ENCODE measurements around the gene GNPTG.

The GNPTG gene

DNA sequence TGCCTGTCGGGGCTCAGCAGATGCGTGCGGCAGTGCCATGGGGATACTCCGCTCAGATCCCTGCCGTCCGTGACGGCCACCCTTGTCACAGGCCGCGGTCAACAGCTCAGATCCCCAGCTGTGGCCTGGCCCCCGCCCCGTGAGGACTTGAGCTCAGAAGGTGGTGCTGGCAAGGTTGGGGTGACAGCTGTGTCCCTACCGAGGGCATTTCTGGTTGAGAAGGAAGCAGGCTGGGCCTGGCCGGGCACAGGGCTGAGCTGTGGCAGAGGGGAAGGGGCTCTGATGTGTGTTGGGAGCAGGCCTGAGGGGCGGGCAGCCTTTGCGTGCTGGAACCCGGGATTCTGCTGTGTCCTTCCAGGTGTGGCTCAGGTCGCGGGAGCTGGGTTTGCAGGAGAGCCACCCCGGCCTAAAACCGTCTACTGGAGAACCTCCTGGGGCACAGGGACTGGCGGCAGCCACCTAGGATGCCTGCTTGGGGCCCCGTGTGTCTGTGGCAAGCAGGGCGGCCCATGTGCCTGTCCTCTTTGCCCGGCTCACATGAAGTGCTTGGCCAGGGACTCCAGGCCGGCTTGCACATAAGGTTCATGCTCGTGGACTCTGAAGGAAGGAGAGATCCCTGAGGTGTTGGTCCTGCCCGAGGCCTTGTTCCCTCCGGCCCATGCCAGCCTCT, 37.2 kb upstream of the GNPTG start:
- H3K4me3 ChIP-seq (ENCODE audit: low read depth, low read length) = no peak overlapping the region
- H3K9me3 ChIP-seq (ENCODE audit: control insufficient read depth, low read length) = no peaks in the 10 kb centered on the region
- H2AFZ ChIP-seq = no peak overlapping the region
- TF ChIP-seq, protein P1, sequence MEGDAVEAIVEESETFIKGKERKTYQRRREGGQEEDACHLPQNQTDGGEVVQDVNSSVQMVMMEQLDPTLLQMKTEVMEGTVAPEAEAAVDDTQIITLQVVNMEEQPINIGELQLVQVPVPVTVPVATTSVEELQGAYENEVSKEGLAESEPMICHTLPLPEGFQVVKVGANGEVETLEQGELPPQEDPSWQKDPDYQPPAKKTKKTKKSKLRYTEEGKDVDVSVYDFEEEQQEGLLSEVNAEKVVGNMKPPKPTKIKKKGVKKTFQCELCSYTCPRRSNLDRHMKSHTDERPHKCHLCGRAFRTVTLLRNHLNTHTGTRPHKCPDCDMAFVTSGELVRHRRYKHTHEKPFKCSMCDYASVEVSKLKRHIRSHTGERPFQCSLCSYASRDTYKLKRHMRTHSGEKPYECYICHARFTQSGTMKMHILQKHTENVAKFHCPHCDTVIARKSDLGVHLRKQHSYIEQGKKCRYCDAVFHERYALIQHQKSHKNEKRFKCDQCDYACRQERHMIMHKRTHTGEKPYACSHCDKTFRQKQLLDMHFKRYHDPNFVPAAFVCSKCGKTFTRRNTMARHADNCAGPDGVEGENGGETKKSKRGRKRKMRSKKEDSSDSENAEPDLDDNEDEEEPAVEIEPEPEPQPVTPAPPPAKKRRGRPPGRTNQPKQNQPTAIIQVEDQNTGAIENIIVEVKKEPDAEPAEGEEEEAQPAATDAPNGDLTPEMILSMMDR (IDR thresholded peaks at IDR 0.05) = no peak
- peaks cover 16% of the 10 kb centered on the region for H3K4me1 ChIP-seq
- no peak overlapping the region for H3K4me2 ChIP-seq (ENCODE audit: low read length)
- no peaks in the 10 kb centered on the region for H3K36me3 ChIP-seq (ENCODE audit: control insufficient read depth, insufficient read depth, low read length)
- H3K27me3 ChIP-seq (ENCODE audit: control insufficient read depth, insufficient read depth, low read length) = no peaks in the 10 kb centered on the region
- no peak overlapping the region for H3K27ac ChIP-seq
- H3K9ac ChIP-seq = no peak overlapping the region
- H3K79me2 ChIP-seq = peaks cover 66% of the 10 kb centered on the region

GRCh38 chr16:1315081-1316032, 36.4 kb upstream of the GNPTG start:
- no peak overlapping the region for H2AFZ ChIP-seq
- no peak overlapping the region for H3K4me2 ChIP-seq (ENCODE audit: low read length)
- no peaks in the 10 kb centered on the region for H3K27me3 ChIP-seq (ENCODE audit: control insufficient read depth, insufficient read depth, low read length)
- H3K9ac ChIP-seq = no peak overlapping the region
- H3K4me3 ChIP-seq (ENCODE audit: low read depth, low read length) = no peak overlapping the region
- peaks cover 67% of the 10 kb centered on the region for H3K79me2 ChIP-seq
- peaks cover 16% of the 10 kb centered on the region for H3K4me1 ChIP-seq
- no peaks in the 10 kb centered on the region for H3K36me3 ChIP-seq (ENCODE audit: control insufficient read depth, insufficient read depth, low read length)
- H3K27ac ChIP-seq = no peak overlapping the region
- no peaks in the 10 kb centered on the region for H3K9me3 ChIP-seq (ENCODE audit: control insufficient read depth, low read length)
- TF ChIP-seq, protein P1 (IDR thresholded peaks at IDR 0.05) = no peak

DNA sequence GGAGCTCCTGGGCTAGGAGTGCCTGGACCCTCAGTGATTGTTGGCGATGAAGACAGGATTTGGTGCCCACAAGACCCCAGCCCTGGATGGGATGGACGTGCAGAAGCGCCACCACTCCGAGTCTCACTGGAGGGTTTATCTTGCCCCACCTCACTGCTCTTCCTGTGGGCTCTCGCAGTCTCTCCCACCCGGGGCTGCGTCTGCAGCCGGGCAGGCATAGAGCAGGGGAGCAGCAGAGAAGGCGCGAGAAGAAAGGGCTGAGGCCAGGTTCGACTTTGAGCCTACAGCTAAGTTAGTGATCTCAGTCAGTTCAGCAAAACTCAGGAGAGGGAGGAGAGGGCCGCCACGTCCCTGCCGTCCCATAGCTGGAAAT, 35.7 kb upstream of the GNPTG start:
- Histone ChIP-seq H3K9ac (no peak overlapping the region), H3K27me3 (ENCODE audit: control insufficient read depth, insufficient read depth, low read length) (no peaks in the 10 kb centered on the region), H3K79me2 (peaks cover 70% of the 10 kb centered on the region), H2AFZ (no peak overlapping the region), H3K4me1 (peaks cover 15% of the 10 kb centered on the region), H3K4me3 (ENCODE audit: low read depth, low read length) (no peak overlapping the region), H3K9me3 (ENCODE audit: control insufficient read depth, low read length) (no peaks in the 10 kb centered on the region), H3K4me2 (ENCODE audit: low read length) (no peak overlapping the region), H3K27ac (no peak overlapping the region), H3K36me3 (ENCODE audit: control insufficient read depth, insufficient read depth, low read length) (no peaks in the 10 kb centered on the region)
- TF ChIP-seq, protein P1 (IDR thresholded peaks at IDR 0.05) = no peak

DNA sequence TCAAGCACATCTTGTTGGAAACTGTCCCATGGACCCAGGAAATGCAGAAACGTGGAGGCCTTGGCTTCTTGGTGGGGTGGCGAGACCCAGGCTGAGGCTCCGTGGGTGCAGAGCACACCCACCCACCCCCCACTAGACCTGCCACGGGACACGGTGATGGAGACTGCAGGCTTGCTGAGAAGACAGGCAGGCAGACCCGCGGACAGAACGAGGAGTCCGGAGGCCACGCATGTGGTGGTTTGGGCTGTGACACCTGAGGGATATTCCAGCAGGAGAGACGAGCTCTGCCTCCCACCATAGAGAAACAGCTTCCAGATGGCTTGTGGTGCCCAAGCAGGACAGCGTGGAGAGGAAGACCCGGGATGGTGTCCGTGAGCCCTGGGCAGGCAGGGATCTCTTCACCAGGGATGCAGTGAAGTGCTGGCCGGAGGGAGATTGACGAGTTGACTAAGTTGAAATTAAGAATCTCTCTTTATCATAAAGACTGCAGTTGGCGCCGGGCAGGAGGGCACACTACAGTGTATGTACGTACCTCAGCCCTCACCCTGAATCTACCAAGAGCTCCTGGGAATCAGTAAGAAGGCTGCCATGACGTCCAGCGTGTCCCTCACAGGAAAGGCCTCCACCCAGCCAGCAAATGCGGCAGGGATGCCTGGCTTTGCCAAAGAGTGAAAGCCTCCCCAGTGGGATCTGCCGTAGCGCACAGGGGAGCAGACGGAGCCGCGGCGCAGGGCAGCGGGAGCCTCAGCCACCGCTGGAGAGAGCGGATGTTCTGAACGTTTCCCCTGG, 34.1 kb upstream of the GNPTG start:
- Histone ChIP-seq H3K4me1 (peaks cover 2% of the 10 kb centered on the region), H3K27ac (no peak overlapping the region), H3K9me3 (ENCODE audit: control insufficient read depth, low read length) (no peaks in the 10 kb centered on the region), H3K9ac (no peak overlapping the region), H2AFZ (no peak overlapping the region), H3K27me3 (ENCODE audit: control insufficient read depth, insufficient read depth, low read length) (no peaks in the 10 kb centered on the region), H3K36me3 (ENCODE audit: control insufficient read depth, insufficient read depth, low read length) (no peaks in the 10 kb centered on the region), H3K79me2 (peaks cover 53% of the 10 kb centered on the region), H3K4me2 (ENCODE audit: low read length) (no peak overlapping the region), H3K4me3 (ENCODE audit: low read depth, low read length) (no peak overlapping the region)
- TF ChIP-seq, protein P1 (IDR thresholded peaks at IDR 0.05) = no peak

Measured in parathyroid adenoma (tissue), 2 donors.